ENCODE measurements around the gene MTA2.

MTA2 gene

DNA sequence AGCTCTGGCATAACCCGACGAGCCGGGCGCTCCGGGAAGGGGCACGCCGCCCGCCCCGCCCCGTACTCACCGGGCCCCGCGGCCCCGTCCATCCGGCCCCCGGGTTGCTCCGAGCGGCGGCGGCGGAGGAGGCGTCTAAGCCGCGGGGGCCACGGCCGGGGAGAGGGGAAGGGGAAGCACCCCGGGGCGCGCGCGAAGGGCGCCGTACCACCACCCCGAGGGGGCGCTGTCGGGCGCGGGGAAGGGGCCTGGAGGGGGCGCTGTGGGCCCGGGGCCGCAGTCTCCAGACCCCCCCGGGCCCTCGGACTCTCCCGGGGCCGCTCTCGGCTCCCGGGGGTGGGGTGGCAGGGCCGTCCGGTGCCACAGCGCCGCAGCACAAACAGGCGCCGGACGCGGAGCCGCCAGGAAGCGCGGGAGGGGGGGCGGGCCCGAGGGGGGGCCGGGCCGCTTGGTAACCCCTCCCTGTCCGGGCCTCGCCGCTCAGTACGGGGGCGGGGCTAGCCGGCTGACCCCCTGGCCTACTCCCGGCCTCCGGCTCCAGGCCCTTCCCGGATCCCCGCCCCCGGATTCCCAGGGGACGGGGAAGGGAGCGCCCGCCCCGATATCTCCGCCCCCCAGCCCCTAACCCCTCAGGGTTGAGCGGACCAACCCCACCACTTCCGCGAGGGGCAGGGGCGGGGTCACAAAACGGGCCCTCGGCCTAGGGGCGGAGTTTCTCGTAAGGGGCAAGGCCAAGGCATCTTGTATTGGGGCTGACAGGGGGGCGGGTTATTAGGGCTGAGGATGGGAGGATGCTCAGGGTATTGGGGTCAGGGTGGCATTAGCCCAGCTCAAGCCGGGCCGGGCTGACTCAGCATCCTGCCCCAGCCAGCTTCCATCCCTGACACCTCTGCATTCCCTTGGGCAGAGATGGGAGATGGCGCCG is 11.0 kb upstream of the MTA2 start, which contains the start of the genes EML3 and ROM1:
TSS of gene EML3 (minus strand) at position 410 of the 925 bp plus-strand sequence. CDS start at position 92, 318 bp downstream.
TSS of gene ROM1 (plus strand) at position 892 of the 925 bp plus-strand sequence. CDS start at position 917, 25 bp downstream.
- in situ Hi-C loops (cut with MboI; ENCODE audit: low sequenced_read_pairs), result no loop called here

DNA sequence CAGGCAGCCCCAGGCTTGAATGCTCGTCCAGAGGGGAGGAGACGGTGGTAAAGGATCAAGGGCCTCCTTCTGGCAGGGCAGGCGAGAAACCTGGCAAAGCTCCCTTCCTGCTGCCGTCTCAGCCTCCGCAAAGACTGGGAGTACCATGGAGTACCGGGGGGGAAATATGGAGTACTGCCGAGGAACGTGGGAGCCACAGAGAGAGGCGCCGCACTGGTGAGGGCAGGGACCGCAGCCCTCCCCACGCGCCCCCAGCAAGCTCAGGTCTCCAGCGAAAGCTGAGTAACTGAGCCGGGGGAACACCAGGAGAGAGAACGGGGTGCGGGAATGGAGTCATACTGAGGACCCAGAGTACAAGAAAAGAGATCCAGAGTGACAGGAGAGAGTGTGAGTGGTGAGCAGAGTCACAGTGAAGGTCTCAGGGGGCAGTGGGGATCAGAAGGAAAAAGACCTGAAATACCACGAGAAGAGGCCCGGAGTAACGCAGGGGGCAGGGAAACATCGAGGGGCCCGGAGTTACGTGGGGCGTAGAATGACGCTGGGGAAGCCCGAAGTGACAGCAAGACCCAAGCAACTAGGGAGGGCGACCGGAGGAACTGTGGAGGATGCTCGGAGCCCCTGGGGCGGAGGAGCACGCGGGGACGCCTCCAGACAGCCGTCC is 10.2 kb upstream of the MTA2 start:
- in situ Hi-C loops (cut with MboI; ENCODE audit: low sequenced_read_pairs), result no loop called here

DNA sequence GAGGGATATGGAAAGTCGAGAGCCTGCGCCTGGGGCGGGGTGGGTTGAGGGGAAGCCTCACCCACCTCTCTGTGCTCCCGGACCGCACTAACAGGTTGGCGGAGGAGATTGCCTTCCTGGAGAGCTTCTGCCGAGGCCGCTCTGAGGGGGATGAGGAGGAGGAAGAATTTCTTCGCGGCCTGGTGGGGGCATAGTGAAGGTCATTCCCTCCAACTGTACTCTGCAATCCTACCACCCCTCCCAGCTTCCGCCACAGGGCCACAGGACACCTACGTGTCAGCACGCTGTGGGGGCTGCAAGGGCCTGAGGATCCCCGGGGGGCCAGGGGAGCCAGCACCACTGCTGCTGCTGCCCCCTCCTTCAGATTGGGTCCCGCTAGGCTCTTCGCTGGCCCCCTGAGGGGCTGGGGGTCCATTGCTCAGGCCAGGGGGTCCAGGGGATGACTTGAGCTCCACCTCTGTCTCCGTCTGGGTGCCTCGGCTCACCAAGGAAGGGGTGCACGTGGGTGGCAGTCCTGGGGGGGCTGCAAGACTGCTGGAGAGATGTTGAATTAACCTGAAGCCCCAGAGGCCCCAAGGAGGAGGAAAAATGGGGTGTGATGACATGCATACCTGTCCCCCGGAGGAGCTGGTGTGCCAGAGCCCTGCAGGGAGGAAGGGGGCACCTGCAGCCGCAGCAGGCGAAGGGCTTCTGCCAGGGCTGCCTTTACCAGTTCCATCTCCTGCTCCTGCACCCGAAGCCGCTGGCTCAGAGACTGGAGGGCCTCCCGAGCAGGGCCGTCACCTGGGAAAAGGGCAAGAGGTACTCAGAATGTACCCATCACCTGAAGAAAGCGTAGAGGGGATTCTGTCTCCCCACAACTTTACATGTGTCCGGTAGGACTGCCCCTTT is 9.4 kb upstream of the MTA2 start:
- in situ Hi-C loops (cut with MboI; ENCODE audit: low sequenced_read_pairs), result no loop called here

DNA sequence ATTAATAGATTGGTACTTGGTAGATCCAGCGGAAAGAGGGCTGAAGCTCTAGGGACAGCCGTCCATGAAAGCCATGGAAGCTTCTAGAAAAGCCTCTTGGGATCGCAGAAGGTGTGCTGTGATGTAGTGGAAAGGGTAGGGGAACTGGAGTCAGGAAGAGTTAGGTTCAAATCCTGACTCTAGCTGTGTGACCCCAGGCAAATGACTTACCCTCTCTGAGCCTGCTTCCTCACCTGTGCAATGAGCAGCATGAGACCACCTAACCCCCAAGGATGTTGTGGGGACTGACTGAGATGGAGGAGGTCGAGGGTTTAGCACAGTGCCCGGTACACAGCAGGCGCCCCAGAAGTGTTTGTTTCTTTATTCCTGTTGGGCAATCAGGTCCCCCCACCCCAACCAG is 8.7 kb upstream of the MTA2 start:
- in situ Hi-C loops (cut with MboI; ENCODE audit: low sequenced_read_pairs), result no loop called here

DNA sequence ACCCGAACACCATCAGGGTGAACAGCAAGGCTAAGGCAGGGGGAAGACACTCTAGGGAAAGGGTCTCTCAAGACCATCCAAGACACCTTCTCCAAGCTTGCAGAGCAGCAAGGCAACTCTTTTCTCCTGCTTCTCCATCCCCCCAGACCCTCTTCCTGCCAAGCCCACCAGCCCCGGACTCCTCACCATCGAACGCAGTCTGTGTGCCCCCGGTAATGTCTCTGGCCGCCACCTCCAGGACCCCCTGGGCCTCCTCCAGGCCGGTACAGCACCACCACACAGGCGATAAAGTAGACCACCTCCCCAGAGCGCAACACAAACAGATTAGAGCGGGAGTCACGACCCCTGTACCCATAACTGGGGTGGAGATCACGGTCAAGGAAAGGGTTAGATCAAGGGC is 7.1 kb upstream of the MTA2 start:
- in situ Hi-C loops (cut with MboI; ENCODE audit: low sequenced_read_pairs), result no loop called here

DNA sequence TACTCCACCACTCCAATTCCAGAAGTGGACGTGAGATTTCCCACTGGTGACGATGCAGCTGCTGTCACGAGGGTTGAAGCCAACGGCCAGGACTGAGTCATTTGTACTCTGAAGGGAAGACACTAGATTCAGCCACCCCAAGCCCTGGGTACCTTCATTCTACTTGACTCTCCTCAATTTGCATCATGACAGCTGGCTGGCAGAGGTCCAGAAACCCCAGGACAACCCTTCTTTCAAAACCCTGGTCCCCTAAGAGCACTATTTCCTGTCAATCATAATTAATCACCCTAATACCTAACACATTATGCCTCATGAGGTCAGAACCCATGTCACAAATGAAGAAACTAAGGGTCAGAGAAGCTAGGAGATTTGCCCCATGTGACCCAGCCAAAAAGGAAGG is 6.0 kb upstream of the MTA2 start:
- in situ Hi-C loops (cut with MboI; ENCODE audit: low sequenced_read_pairs), result no loop called here

DNA sequence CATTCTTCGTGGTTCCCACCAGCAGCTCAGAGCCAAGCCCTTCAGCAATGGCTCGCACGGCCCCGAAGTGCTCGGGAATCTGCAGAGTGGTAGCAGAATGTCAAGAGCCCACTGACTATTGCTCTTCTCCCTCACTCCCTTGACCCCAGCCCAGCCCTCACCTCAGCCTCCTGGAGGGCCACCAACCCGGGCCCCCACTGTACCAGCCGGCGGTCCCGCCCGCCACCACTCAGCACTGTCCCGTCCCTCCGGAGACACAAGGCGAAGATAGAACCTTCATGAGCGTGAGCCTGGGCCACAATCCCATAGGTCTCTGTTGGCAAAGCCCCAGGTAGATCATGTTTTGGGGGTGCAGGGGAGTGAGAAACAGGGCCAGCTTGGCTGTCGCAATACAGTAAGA is 4.2 kb upstream of the MTA2 start:
- in situ Hi-C loops (cut with MboI; ENCODE audit: low sequenced_read_pairs), result no loop called here

DNA sequence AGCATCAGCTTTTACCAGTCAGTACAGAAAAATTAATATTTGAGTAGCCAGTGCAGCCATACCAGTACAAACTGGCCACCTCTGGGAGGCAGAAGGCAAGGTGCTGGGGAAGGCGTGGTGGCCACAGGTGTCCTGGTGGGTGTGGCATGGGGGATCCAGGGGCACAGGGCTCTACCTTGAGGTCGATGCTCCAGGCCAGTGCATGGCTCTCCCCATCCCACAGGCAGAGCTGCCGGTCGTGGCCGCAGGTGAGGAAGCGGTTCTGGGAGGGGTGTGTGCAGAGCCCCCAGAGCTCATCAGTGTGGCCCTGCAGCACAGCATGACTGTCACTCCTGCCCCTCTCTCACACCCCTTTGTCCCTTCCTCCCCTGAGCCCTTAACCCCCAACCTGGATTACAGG is 3.8 kb upstream of the MTA2 start:
- in situ Hi-C loops (cut with MboI; ENCODE audit: low sequenced_read_pairs), result no loop called here

DNA sequence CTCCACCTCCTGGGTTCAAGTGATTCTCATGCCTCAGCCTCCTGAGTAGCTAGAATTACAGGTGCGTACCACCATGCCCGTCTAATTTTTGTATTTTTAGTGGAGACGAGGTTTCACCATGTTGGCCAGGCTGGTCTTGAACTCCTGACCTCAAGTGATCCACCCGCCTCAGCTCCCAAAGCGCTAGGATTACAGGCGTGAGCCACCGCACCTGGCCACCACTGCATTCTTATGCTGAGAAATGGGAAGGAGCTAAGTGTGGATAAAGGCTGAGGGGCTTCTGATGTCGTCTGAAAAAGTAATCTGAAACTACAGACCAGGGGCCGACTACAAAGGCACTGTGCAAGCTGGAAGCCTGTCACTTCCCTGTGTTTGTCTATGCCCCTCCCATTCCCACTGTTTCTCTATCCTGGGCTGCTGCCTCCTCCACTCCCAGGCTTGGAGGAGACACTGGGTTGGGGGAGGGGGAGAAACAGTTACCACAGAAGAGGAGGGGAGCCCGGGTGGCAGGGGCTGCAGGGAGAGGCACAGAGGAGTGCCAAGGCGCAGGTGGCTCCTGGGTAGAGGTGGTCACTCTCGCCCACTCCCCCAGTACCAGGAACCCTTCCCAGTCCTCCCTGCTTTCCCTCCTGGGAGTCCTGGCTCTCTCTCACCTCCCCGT is 2.9 kb upstream of the MTA2 start:
- in situ Hi-C loops (cut with MboI; ENCODE audit: low sequenced_read_pairs), result no loop called here

DNA sequence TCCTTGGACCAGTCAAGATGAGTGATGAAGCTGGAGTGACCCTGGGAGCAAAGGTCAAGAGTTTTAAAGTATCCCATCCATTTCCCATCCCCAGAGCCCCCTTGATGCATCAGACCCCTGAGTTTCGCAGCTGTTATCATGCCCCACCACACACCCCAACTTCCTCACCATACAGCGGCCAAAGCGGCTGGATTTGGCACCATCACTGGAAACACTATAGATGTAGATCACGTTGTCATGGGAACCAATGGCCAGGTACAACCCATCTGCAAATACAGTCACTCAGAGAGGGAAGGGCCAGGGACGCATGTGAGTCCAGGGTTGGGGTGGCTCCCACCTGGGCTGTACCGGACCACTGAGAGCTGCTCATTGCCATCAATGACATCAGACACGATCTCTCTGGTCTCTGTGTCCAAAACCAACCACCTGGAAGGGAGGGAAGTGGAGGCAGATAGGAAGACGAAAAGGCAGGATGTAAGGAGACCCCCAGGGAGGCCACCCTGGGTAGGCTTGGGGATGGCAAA is 2.2 kb upstream of the MTA2 start:
- in situ Hi-C loops (cut with MboI; ENCODE audit: low sequenced_read_pairs), result no loop called here

DNA sequence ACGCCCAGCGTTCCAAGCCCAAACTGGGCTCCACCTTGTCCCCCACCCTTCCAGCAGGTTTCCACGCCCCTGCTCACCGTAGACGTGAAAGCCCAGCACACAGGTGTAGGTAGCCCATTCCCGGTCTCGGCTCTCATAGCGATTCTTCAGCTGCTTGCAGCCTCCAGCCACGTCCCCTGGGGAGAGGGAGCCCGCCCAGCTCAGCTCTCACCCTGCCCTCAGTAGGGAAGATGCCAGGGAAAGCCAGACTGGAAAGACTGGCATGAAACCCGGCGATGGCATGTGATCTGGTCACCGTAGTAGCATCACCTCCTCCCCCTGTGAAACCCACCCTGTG is 1.4 kb upstream of the MTA2 start:
- in situ Hi-C loops (cut with MboI; ENCODE audit: low sequenced_read_pairs), result no loop called here

DNA sequence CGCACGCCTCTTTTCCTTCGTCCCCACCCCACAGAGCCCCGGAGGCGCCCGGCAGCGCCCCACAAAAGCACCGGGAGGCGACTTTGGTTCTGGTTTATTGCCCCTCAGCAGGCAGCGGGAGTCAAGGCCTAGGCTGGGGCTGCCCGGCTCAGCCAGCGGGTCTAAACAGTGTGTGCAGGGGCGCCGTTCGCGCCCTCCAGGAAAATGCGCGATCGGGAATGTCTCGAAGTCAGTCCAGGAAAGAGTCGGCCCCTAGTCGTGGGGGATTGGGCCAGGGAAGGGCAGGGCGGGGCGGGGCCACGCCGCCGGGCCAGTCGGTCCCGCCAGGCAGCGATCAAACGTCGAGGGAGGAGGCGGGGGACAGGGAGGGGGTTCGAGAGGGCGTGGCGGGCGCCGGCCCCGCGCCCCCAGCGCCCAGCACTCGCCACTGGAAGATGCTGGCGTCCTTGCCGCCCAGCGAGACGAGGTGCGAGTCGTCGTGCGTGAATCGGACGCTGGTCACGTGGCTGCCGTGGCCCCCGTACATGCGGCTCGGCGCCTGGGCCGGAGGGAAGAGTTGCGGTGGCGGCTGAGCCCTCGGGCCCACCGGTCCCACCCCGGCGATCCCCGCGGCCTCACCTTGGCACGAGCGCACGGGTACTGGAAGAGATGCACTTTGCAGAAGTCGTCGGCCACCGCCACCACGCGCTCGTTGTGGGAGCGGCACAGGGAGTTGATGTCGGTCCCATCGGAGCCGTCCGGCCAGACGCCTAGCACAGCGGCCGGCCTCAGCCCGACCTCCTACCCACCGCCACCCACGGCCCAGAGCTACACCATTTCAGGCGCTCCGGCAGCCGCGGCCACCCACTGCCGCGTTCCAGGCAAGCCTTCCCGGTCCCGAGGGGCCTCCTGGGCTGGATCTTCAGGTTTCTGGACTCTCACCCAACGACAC is 741 bp upstream of the MTA2 start:
- in situ Hi-C loops (cut with MboI; ENCODE audit: low sequenced_read_pairs), result no loop called here

DNA sequence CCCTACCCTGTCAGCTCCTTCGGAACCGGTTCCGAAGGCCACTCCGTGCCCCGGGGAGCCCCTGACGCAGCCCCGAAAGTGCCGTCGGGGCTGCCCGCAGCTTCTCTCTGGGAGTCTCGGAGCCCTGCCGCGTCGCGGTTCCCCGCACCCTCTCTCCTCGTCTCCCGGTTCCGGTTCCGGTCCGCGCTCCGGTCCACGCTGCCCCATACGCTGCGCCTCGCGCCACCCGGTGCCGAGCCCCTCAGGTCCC is 618 bp downstream of the MTA2 start:
- in situ Hi-C loops (cut with MboI; ENCODE audit: low sequenced_read_pairs), result no loop called here

DNA sequence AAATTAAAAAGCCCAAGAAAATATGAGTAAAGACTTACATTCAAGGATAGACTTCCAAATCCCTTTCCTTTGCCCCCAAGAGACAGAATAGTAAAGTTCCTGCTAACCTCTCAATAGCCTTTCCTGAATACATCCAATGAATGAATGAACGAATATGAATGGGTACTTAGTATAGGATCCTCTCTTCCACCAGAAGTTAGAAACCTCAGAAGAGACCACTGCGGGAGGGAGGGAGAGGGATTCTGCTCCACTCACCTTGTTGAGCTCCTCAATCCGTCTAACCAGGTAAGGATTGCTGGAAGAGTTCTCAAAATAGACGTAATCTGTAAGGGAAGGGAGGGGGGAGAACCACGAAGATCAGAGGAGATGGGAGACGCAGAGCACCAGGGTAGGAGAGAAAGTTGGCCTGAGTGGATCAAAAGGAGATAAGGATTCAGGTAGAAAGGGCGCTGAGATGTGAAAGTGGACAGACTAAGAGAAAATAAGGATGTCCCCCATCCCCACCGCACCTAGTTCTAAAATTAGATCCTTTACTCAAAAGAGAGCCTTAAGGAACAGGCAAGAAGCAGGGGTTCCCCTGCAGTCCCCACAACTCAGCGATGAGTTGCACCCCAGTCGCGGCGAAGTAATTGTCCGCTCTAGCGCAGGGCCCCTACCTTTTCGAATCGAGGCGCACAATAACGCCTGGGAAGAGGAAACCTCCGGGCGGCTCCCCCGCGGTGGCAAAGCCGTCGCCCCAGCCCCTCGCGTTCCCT is 1.1 kb downstream of the MTA2 start:
- in situ Hi-C loops (cut with MboI; ENCODE audit: low sequenced_read_pairs), result no loop called here

DNA sequence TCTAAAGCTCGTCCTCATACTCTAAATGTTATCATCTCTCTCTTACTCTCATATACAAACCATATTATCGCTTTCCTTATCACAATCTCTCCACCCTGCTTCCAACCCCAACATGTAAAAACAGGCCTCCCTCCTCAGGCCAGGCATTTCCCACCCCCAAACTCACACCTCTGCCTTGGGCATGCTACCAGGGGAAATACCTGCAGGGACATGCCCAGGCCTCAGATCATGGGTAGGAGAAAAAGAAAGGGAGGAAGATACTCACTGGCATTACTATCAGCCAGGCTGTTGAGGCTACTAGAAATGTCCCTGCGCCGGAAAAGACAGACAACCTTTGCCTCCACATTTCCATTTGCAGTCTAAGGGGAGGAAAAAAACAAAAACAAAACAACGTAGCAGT is 1.8 kb downstream of the MTA2 start:
- in situ Hi-C loops (cut with MboI; ENCODE audit: low sequenced_read_pairs), result no loop called here

DNA sequence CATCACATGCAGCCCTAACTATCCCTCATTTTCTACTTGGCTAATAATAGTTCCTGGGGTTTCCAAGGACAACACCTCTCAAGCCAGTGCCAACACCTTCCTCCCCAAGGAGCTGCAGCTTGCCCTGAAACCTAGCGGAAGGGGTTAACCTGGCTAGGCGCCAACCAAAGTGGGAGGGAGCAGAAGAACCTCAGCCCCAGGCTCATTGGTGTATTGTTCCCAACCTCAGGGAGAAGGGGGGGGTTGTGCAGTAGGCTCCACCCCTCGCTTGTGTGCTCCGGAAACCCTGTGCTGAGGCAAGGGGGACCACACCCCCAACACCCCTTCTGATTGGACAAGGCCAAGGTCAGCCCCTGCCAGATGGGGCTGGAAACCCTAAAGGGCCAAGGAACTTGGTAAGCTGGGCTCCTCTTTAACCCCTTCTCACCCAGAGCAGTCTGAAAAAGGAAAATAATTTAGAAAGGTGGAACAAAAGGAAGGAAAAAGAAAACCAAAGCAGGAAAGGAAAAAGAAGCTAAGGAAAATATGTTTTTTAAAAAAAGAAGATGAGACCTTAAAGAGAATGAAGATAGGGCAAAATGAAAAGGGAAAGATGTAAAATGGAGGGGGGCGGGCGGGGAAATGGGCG is 2.5 kb downstream of the MTA2 start:
- in situ Hi-C loops (cut with MboI; ENCODE audit: low sequenced_read_pairs), result no loop called here

DNA sequence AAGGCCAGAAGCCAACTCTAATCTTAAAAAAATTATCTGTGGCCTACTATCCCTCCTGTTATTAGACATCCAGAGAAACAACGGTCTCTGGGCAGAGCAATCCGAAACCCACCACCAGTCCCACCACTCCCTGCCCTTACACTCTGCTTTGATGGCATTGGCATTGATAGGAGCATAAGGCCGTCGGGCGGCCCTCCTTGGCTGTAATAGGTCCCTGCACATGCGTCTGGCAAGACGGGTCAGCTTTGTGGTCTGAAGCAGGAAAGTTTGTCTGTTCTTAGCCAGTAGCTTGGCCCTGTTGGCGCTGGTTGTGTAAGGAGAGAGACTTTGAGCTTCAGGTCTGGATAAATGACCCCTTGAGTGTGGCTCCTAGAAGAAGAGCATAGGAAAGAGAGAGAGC is 6.5 kb downstream of the MTA2 start:
- in situ Hi-C loops (cut with MboI; ENCODE audit: low sequenced_read_pairs), result no loop called here

DNA sequence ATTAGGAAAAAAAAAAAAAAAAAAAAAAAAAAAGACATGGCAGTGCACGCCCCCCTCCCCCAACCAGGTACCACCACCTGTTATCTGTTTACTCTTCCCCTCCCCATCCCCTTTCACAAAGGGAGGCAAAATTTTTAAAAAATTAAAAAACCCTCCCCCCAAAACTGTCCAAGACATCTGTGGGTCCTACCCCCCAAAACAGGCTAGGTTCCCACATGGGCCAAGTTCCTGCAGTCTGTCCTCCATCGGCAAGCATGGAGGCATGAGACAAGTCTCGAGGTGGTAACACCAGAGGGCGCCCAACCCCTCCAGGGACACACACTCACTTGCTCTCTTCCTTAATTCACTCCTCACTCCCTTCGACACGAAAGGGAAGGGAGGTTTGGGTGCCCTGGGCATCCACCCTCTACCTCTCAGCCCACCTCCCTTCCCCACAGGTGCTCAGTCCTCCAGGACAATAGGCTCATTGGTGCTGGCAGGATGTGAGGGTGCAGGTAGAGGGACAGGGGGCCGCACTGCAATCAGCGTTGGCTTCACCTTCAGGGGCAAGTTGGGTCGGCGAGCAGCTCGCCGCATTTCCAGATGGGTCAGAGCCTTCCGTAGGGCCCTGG is 8.1 kb downstream of the MTA2 start:
- in situ Hi-C loops (cut with MboI; ENCODE audit: low sequenced_read_pairs), result no loop called here
